ENCODE measurements around the gene SGSH.
"Not testable (repeated sequence)": the region's sequence is repeated elsewhere in the genome, so short reads cannot be mapped to it uniquely, and the experiment has no call there.

SGSH gene

GRCh38 chr17:80220054-80220735 lies at the start of gene SGSH, which contains the start of gene SLC26A11:
SGSH (minus strand) TSS chr17:80220333; CDS start chr17:80220313, 20 bp downstream.
SLC26A11 (plus strand) TSS chr17:80220427; CDS start chr17:80221561, 1,134 bp downstream.
- DNase-seq = peak; percentile 57

- DNase-seq = no peak
Observed at GRCh38 chr17:80269405-80269807, 49.3 kb upstream of the SGSH start.

GRCh38 chr17:80268427-80268826 lies 48.3 kb upstream of the SGSH start:
- no peak for DNase-seq

GRCh38 chr17:80267391-80267790 lies 47.3 kb upstream of the SGSH start:
- no peak for DNase-seq

GRCh38 chr17:80265205-80266068 lies 45.3 kb upstream of the SGSH start:
- DNase-seq = peak; percentile 43

- peak; percentile 49 for DNase-seq
Observed at GRCh38 chr17:80264205-80265075, 44.3 kb upstream of the SGSH start.

- DNase-seq = peak; percentile 76
Observed at GRCh38 chr17:80263253-80264204, 43.4 kb upstream of the SGSH start.

GRCh38 chr17:80262775-80263244 lies 42.7 kb upstream of the SGSH start:
- no peak for DNase-seq

GRCh38 chr17:80262291-80262690 lies 42.2 kb upstream of the SGSH start:
- no peak for DNase-seq

- no peak for DNase-seq
Observed at GRCh38 chr17:80261895-80262279, 41.8 kb upstream of the SGSH start.

GRCh38 chr17:80261159-80261894 lies 41.2 kb upstream of the SGSH start:
- DNase-seq = peak; percentile 67

GRCh38 chr17:80260791-80261158 lies 40.6 kb upstream of the SGSH start, which contains the start of gene RNF213:
RNF213 (plus strand) TSS chr17:80260852; CDS start chr17:80263682, 2,830 bp downstream.
- DNase-seq = peak; percentile 46

- DNase-seq = peak; percentile 79
Observed at GRCh38 chr17:80260069-80260535, 40.0 kb upstream of the SGSH start.

- DNase-seq = no peak
Observed at GRCh38 chr17:80259457-80260068, 39.4 kb upstream of the SGSH start.

GRCh38 chr17:80258296-80258695 lies 38.2 kb upstream of the SGSH start:
- not testable (repeated sequence) for DNase-seq

GRCh38 chr17:80257716-80258213 lies 37.6 kb upstream of the SGSH start:
- no peak for DNase-seq

GRCh38 chr17:80256034-80256350 lies 35.9 kb upstream of the SGSH start:
- DNase-seq = no peak

- DNase-seq = peak; percentile 38
Observed at GRCh38 chr17:80254396-80255251, 34.5 kb upstream of the SGSH start.

Data from activated CD4-positive, alpha-beta T cell treated with anti-CD3 and anti-CD28 coated beads, Interleukin-2, amount 50 U/mL, for 1 hour (primary cell).